NCI-H510A treated with DMSO at 0.1 percent for 48 hours (cell line): ENCODE measurements around the gene JAK2.

Experiments used
- DNase-seq: peaks from one replicate; lab custom pipeline; 2025; lab: John Stamatoyannopoulos, UW

The JAK2 gene

GRCh38 chr9:5144217-5144616, 159.1 kb downstream of the JAK2 start:
- no peak for DNase-seq

GRCh38 chr9:5146241-5146640, 161.2 kb downstream of the JAK2 start:
- DNase-seq: no peak
